ENCODE results near the gene TRIM52.

- TF ChIP-seq CTCF (IDR thresholded peaks at IDR 0.05) (peak; percentile 20), EZH2 (IDR thresholded peaks at IDR 0.05) (no peak)
Observed at GRCh38 chr5:181260720-181261319, at the start of gene TRIM52.

All from neural progenitor cell (in vitro differentiated cells).